Stimulated activated naive CD4-positive, alpha-beta T cell (primary cell): ENCODE results near the gene STING1.
A peak's percentile ranks its signal among the peaks of the same experiment; 100 is the strongest.

ENCODE experiments used
- DNase-seq, 6 experiments: peaks; one replicate each; lab custom pipeline; 2025; lab: John Stamatoyannopoulos, UW

The STING1 gene

GRCh38 chr5:139468421-139468931 is 14.1 kb downstream of the STING1 start:
- DNase-seq: no peak

GRCh38 chr5:139462586-139463276 is 19.8 kb downstream of the STING1 start, which contains the start of gene ECSCR:
Gene ECSCR (minus strand): TSS chr5:139462743. CDS start chr5:139462670, 73 bp downstream.
- no peak for DNase-seq

- no peak for DNase-seq
Observed at GRCh38 chr5:139461698-139462097, 20.9 kb downstream of the STING1 start.

GRCh38 chr5:139461176-139461575 is 21.4 kb downstream of the STING1 start:
- DNase-seq: no peak

GRCh38 chr5:139460455-139460854 is 22.1 kb downstream of the STING1 start:
- no peak for DNase-seq

GRCh38 chr5:139459451-139459934 is 23.1 kb downstream of the STING1 start:
- peak in 1 of 6 experiments; percentile 37 for DNase-seq

- DNase-seq: peak; percentile 51 to 86 (median 78)
Observed at GRCh38 chr5:139458580-139459407, 23.8 kb downstream of the STING1 start.

- no peak for DNase-seq
Observed at GRCh38 chr5:139457653-139458306, 24.8 kb downstream of the STING1 start.

GRCh38 chr5:139457241-139457640 is 25.3 kb downstream of the STING1 start:
- DNase-seq: no peak

GRCh38 chr5:139456776-139457175 is 25.8 kb downstream of the STING1 start:
- no peak for DNase-seq

- no peak for DNase-seq
Observed at GRCh38 chr5:139454568-139455290, 27.8 kb downstream of the STING1 start.

GRCh38 chr5:139453683-139454567 is 28.6 kb downstream of the STING1 start:
- DNase-seq: peak in 1 of 6 experiments; percentile 16

- DNase-seq: no peak
Observed at GRCh38 chr5:139451878-139452660, 30.5 kb downstream of the STING1 start.

- no peak for DNase-seq
Observed at GRCh38 chr5:139451176-139451575, 31.4 kb downstream of the STING1 start.

GRCh38 chr5:139446956-139447779 is 35.4 kb downstream of the STING1 start:
- DNase-seq: no peak

- no peak for DNase-seq
Observed at GRCh38 chr5:139445325-139446170, 37.0 kb downstream of the STING1 start.

GRCh38 chr5:139443831-139444453 is 38.6 kb downstream of the STING1 start:
- DNase-seq: peak in 3 of 6 experiments; percentile 23 to 50 (median 28)
